HPDE6-E6E7 (cell line): ENCODE data around the gene ANKRD13C.

ENCODE experiments used
- DNase-seq: peaks from one replicate; pipeline ENCODE4 v3.0.0; 2011; ENCODE audit warnings: missing footprints; ENCODE audit errors: extremely low spot score

Gene ANKRD13C

DNA sequence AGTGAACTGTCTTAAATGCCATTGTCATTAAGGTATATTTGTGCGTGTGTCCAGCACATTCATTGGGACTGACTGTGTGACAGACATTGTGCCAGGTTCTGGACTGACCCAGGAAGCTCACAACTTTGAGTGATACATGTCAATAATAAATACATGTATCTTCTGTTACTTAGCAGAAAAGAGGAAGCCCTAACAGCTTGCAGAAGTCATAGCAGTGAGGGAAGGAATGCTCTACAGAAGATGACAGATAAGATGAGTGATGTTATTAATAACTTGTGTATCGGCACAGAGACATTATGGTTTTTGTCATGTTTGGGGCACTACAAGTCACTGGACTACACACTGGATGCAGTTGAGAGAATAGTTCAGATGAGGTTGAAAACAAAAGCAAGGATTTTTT, 134.5 kb downstream of the ANKRD13C start:
- DNase-seq: no peak

DNA sequence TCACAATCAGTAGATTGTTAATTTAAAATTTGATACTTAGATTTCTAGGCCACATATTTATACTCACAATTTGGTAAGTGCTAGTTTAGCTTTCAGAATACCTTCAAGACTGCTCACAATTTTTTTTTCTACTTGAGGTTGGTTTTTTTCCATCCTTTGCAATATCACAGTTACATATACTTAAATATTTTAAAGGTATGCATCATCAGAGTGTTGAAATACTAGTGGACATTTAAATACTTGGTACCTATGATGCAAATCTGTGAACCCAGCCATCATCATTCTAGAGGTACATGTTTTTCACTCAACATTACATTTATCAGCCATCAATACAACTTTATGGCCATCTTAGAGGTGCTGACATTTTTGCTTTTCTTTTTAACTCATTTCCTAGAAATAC, 143.0 kb downstream of the ANKRD13C start:
- DNase-seq: no peak

DNA sequence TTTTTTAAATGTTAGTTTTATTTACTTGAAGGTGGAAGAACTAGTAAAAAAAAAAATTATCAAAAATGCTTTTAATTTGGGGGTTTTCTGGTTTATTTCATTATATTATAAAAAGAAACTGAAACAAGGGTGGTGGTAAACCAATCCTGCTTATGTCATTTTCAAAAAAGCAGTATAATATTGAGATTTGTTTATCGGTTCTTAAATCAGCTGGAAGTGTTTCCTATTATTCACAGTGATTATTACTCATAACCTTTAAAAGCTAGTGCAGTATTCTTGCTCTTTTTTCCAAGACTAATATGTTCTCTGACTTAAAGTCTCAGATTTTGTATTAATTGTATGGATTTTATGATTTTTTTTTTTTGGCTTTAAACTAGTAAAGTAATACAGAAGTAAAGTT, 143.7 kb downstream of the ANKRD13C start:
- DNase-seq: no peak
